Amygdala (tissue), 56 donors: Measurements from ENCODE around the gene LRRC56.

ENCODE experiments used
- DNase-seq, 56 donors: peaks; one replicate each; lab custom pipeline; 2025; lab: John Stamatoyannopoulos, UW

The LRRC56 gene

GRCh38 chr11:587546-587945, 50.2 kb downstream of the LRRC56 start:
- DNase-seq, result no peak

- no peak for DNase-seq
Observed at GRCh38 chr11:587978-588380, 50.7 kb downstream of the LRRC56 start.

GRCh38 chr11:589798-590197, 52.5 kb downstream of the LRRC56 start:
- no peak for DNase-seq

GRCh38 chr11:590997-591396, 53.7 kb downstream of the LRRC56 start:
- no peak for DNase-seq

- no peak for DNase-seq
Observed at GRCh38 chr11:592501-592900, 55.2 kb downstream of the LRRC56 start.

GRCh38 chr11:592918-593317, 55.6 kb downstream of the LRRC56 start:
- no peak for DNase-seq

- no peak for DNase-seq
Observed at GRCh38 chr11:593347-593746, 56.0 kb downstream of the LRRC56 start.

GRCh38 chr11:595400-595799, 58.1 kb downstream of the LRRC56 start:
- DNase-seq, result no peak

- no peak for DNase-seq
Observed at GRCh38 chr11:596374-596773, 59.0 kb downstream of the LRRC56 start.

GRCh38 chr11:597166-597725, 59.9 kb downstream of the LRRC56 start:
- no peak for DNase-seq

- DNase-seq, result no peak
Observed at GRCh38 chr11:598005-598680, 60.8 kb downstream of the LRRC56 start.

GRCh38 chr11:601573-602245, 64.4 kb downstream of the LRRC56 start:
- no peak for DNase-seq

GRCh38 chr11:603154-603553, 65.8 kb downstream of the LRRC56 start:
- no peak for DNase-seq
